Airway epithelial cell (primary cell): ENCODE measurements around the gene KIN. TPM values are rescaled to one million over a fixed set of nuclear protein-coding genes. Genes with fewer than 3 reads are reported as not detected.

ENCODE experiments used
- total RNA-seq: library from RNA; depleted of rRNA; stranded (reverse); fragments of >200 nt; gene quantifications from 2 replicates; pipeline ENCODE4 v1.2.3, GENCODE V29; 2015

Gene KIN, protein sequence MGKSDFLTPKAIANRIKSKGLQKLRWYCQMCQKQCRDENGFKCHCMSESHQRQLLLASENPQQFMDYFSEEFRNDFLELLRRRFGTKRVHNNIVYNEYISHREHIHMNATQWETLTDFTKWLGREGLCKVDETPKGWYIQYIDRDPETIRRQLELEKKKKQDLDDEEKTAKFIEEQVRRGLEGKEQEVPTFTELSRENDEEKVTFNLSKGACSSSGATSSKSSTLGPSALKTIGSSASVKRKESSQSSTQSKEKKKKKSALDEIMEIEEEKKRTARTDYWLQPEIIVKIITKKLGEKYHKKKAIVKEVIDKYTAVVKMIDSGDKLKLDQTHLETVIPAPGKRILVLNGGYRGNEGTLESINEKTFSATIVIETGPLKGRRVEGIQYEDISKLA
- total RNA-seq, result 7.3 and 9.7 TPM in 2 replicates

DNA sequence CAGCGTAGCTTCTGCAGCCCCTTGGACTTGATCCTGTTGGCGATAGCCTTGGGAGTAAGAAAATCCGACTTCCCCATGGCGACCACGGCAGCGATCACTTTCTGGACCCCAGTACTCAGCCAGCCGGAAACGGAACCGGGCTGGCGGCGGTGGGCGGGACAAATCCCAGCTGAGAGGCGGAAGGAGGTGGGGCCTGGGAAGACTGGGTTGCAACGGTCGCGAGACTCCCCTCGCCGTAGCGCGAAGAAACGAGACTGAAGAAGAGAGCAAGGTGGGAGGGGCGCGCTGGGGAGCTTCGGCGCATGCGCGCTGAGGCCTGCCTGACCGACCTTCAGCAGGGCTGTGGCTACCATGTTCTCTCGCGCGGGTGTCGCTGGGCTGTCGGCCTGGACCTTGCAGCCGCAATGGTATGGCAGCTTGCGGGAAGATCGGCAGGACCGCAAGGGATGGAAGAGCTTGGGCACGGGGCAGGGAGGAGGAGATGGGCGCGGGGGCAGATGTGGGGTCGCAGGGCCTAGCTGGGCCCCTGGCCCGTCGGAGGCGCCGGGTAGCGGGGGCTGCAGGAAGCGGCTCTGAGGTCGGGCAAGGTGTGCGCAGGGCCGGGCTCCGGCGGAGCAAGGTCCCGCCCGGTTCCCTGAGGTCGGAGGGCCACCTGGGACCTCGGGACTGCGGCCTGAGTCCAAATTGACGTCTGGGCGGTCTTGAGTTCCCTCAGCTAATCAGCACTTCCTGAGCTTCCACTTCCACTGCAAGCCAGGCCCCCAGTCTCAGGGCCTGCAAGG lies at the start of gene KIN, which contains the start of gene ATP5F1C:
TSS of gene KIN (minus strand) at position 137 of the 782 bp plus-strand sequence. CDS start at position 77, 60 bp downstream.
TSS of gene ATP5F1C (plus strand) at position 321 of the 782 bp plus-strand sequence. CDS start at position 352, 31 bp downstream.

GRCh38 chr10:7818295-7819120 lies 30.7 kb upstream of the KIN start, which contains the start of gene TAF3:
TAF3 (plus strand) TSS chr10:7818505; CDS start chr10:7818710, 205 bp downstream.

DNA sequence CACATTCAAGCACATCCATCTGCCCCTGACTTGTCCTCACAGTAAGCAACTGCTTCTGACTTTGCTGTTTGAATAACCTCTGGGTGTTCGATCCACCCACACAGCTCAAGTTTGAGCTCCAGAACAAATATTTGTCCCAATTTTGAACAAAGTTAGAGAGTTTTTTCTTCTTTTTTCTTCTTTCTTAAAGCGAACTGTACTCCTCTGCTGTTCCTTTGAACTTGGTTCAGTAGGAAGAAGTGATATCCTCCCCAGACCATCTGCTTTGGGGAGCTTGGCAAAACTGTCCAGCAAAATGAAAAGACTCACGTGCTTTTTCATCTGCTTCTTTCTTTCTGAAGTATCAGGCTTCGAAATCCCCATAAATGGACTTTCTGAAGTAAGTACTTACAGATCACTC lies 84.7 kb downstream of the KIN start, which contains the start of gene ITIH2:
TSS of gene ITIH2 (plus strand) at position 177 of the 400 bp plus-strand sequence. CDS start at position 296, 119 bp downstream.

Other genes with a start within 250 kb of the KIN start
- not detected in 2 replicates for gene ITIH5, start 121.0 kb downstream of the KIN start, total RNA-seq
- not detected in 2 replicates for gene ITIH2, start 84.7 kb downstream of the KIN start, total RNA-seq
- 363 and 366 TPM in 2 replicates for gene ATP5F1C, start 184 bp upstream of the KIN start, total RNA-seq
- gene TAF3, start 30.5 kb upstream of the KIN start, total RNA-seq, result 1.6 and 2.9 TPM in 2 replicates